HEK293T (cell line): ENCODE results near the gene FGF14.
"Not testable (repeated sequence)": the region's sequence is repeated elsewhere in the genome, so short reads cannot be mapped to it uniquely, and the experiment has no call there.

Source experiments
- CTCF ChIA-PET: fragments of 350-600 bp; formaldehyde crosslinking; extraction: SDS; loops from one replicate; lab custom pipeline; 2021; ENCODE audit warnings: antibody characterized with exemption, inconsistent platforms; lab: Yijun Ruan, JAX
- POLR2A ChIA-PET: fragments of 350-600 bp; formaldehyde crosslinking; extraction: SDS; loops from one replicate; lab custom pipeline; 2020; ENCODE audit warnings: antibody characterized with exemption, inconsistent platforms; lab: Yijun Ruan, JAX
- DNase-seq: peaks from one replicate; pipeline ENCODE4 v3.0.0; 2012; ENCODE audit warnings: mixed read lengths; ENCODE audit errors: extremely low spot score
- ARNT ChIP-seq: fragments of 450-650 bp; IDR thresholded peaks from 2 replicates; pipeline ENCODE4 v1.6.1; 2017; ENCODE audit warnings: mild to moderate bottlenecking
- BHLHE40 ChIP-seq: fragments of 450-650 bp; IDR thresholded peaks from 2 replicates; pipeline ENCODE4 v1.6.1; 2016; ENCODE audit warnings: mild to moderate bottlenecking, moderate library complexity, borderline replicate concordance
- CTBP1 ChIP-seq: fragments of 450-650 bp; IDR thresholded peaks from 2 replicates; pipeline ENCODE4 v1.6.1; 2016; ENCODE audit warnings: borderline replicate concordance
- ELF4 ChIP-seq: fragments of 450-650 bp; IDR thresholded peaks from 2 replicates; pipeline ENCODE4 v1.6.1; 2017; ENCODE audit warnings: antibody characterized with exemption
- FOXA1 ChIP-seq: fragments of 450-650 bp; IDR thresholded peaks from 2 replicates; pipeline ENCODE4 v1.6.1; 2016; ENCODE audit warnings: mild to moderate bottlenecking
- FOXK2 ChIP-seq: fragments of 450-650 bp; IDR thresholded peaks from 2 replicates; pipeline ENCODE4 v1.6.1; 2016; ENCODE audit warnings: mild to moderate bottlenecking
- FOXM1 ChIP-seq: fragments of 450-650 bp; IDR thresholded peaks from 2 replicates; pipeline ENCODE4 v1.6.1; 2017; ENCODE audit warnings: mild to moderate bottlenecking, borderline replicate concordance
- HDGF ChIP-seq: fragments of 450-650 bp; IDR thresholded peaks from 2 replicates; pipeline ENCODE4 v1.6.1; 2017; ENCODE audit warnings: antibody characterized with exemption, borderline replicate concordance
- L3MBTL2 ChIP-seq: fragments of 450-650 bp; conservative IDR thresholded peaks from 2 replicates; pipeline ENCODE4 v1.6.1; 2016; ENCODE audit warnings: mild to moderate bottlenecking
- LEF1 ChIP-seq: fragments of 450-650 bp; IDR thresholded peaks from 2 replicates; pipeline ENCODE4 v1.6.1; 2017; ENCODE audit warnings: mild to moderate bottlenecking, borderline replicate concordance
- NFRKB ChIP-seq: fragments of 450-650 bp; IDR thresholded peaks from 2 replicates; pipeline ENCODE4 v1.6.1; 2016; ENCODE audit warnings: mild to moderate bottlenecking, moderate library complexity
- PKNOX1 ChIP-seq: fragments of 450-650 bp; IDR thresholded peaks from 2 replicates; pipeline ENCODE4 v1.6.1; 2016
- SP1 ChIP-seq: fragments of 450-650 bp; IDR thresholded peaks from 2 replicates; pipeline ENCODE4 v1.6.1; 2017
- SUZ12 ChIP-seq: fragments of 450-650 bp; IDR thresholded peaks from 2 replicates; pipeline ENCODE4 v1.6.1; 2016; ENCODE audit warnings: mild to moderate bottlenecking
- TARDBP ChIP-seq: fragments of 450-650 bp; IDR thresholded peaks from 2 replicates; pipeline ENCODE4 v1.6.1; 2016
- ZNF384 ChIP-seq: fragments of 450-650 bp; IDR thresholded peaks from 2 replicates; pipeline ENCODE4 v1.6.1; 2016

The FGF14 gene

GRCh38 chr13:102073251-102073650 lies 328.6 kb downstream of the FGF14 start:
- POLR2A ChIA-PET = no interaction called here
- CTCF ChIA-PET = no interaction called here
- DNase-seq = no peak
- TF ChIP-seq BHLHE40 = no peak
- no peak for TF ChIP-seq FOXM1
- no peak for TF ChIP-seq NFRKB
- TF ChIP-seq PKNOX1 = no peak
- no peak for TF ChIP-seq FOXA1
- TF ChIP-seq SUZ12 = no peak
- no peak for TF ChIP-seq ZNF384
- no peak for TF ChIP-seq ARNT
- TF ChIP-seq CTBP1 = no peak
- no peak for TF ChIP-seq ELF4
- no peak for TF ChIP-seq TARDBP
- TF ChIP-seq SP1 = no peak
- no peak for TF ChIP-seq L3MBTL2
- no peak for TF ChIP-seq HDGF
- no peak for TF ChIP-seq LEF1

GRCh38 chr13:102071711-102072110 lies 330.1 kb downstream of the FGF14 start:
- ChIA-PET CTCF (no interaction called here), POLR2A (no interaction called here)
- TF ChIP-seq ELF4 (no peak), SUZ12 (no peak), PKNOX1 (no peak), ARNT (no peak), BHLHE40 (no peak), CTBP1 (no peak), SP1 (no peak), ZNF384 (no peak), FOXA1 (no peak), L3MBTL2 (no peak), LEF1 (no peak), TARDBP (no peak), HDGF (no peak), NFRKB (no peak)
- DNase-seq = no peak

DNA sequence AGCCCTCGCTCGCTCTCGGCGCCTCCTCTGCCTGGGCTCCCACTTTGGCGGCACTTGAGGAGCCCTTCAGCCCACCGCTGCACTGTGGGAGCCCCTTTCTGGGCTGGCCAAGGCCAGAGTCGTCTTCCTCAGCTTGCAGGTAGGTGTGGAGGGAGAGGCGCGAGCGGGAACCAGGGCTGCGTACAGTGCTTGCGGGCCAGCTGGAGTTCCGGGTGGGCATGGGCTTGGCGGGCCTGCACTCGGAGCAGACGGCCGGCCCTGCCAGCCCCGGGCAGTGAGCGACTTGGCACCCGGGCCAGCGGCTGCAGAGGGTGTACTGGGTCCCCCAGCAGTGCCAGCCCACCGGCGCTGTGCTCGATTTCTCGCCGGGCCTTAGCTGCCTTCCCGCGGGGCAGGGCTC lies 333.5 kb downstream of the FGF14 start:
- CTCF ChIA-PET, POLR2A ChIA-PET, DNase-seq: not testable (repeated sequence)

DNA sequence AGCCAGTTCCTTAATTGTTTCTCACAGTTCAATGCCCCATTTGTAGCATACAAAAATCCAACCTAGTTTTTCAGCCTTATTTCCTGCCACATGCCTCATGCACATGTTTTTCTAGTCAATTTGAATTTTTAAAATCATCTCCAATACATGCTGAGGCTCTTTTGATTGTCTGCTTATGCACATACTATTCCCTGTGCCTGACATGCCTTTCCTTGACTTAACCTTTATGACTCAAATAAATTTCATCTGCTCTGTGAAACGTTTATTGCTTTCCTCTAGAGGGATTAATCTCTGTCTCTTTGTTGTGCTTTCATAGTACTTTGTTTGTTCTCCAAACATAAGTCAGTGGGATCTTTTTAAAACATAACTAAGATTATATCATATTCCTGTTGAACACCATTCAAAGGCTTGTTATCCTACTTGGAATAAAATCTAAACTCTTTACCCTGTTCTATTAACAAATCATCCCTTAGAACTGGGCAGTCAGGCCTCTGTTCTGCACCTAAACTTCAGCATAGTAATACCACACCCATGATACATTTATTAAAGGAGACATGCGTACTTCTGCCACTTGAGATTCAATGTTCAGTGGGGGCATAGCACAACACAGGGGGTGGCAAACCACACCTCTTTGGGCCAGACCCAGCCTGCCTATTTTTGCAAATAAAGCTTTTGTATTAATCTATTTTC lies 346.6 kb downstream of the FGF14 start:
- ChIA-PET CTCF (no interaction called here), POLR2A (no interaction called here)
- no peak for DNase-seq
- TF ChIP-seq ZNF384 (no peak), CTBP1 (no peak), TARDBP (no peak), LEF1 (no peak), BHLHE40 (no peak), ELF4 (no peak), SP1 (no peak), FOXM1 (no peak), L3MBTL2 (no peak), FOXA1 (no peak), SUZ12 (no peak), NFRKB (no peak), HDGF (no peak), ARNT (no peak), PKNOX1 (no peak)

GRCh38 chr13:102049853-102050252 lies 352.0 kb downstream of the FGF14 start:
- POLR2A ChIA-PET = no interaction called here
- DNase-seq = no peak
- CTCF ChIA-PET = no interaction called here
- TF ChIP-seq PKNOX1 = no peak
- TF ChIP-seq L3MBTL2 = no peak
- no peak for TF ChIP-seq BHLHE40
- TF ChIP-seq NFRKB = no peak
- TF ChIP-seq ZNF384 = no peak
- no peak for TF ChIP-seq FOXM1
- no peak for TF ChIP-seq HDGF
- TF ChIP-seq SUZ12 = no peak
- TF ChIP-seq FOXK2 = no peak
- no peak for TF ChIP-seq SP1
- TF ChIP-seq FOXA1 = no peak
- no peak for TF ChIP-seq ELF4

GRCh38 chr13:102045731-102046130 lies 356.1 kb downstream of the FGF14 start:
- ChIA-PET POLR2A (no interaction called here), CTCF (no interaction called here)
- TF ChIP-seq CTBP1 (no peak), TARDBP (no peak), ELF4 (no peak)
- DNase-seq = no peak
